ENCODE results near the gene NR2C2. TPM values are rescaled to one million over a fixed set of nuclear protein-coding genes. Genes with fewer than 3 reads are reported as not detected.
"Not testable (repeated sequence)": the region's sequence is repeated elsewhere in the genome, so short reads cannot be mapped to it uniquely, and the experiment has no call there.

Gene NR2C2
- total and polyA plus RNA-seq, 2 donors from 2014 or later: 3.5 to 43.6 TPM

DNA sequence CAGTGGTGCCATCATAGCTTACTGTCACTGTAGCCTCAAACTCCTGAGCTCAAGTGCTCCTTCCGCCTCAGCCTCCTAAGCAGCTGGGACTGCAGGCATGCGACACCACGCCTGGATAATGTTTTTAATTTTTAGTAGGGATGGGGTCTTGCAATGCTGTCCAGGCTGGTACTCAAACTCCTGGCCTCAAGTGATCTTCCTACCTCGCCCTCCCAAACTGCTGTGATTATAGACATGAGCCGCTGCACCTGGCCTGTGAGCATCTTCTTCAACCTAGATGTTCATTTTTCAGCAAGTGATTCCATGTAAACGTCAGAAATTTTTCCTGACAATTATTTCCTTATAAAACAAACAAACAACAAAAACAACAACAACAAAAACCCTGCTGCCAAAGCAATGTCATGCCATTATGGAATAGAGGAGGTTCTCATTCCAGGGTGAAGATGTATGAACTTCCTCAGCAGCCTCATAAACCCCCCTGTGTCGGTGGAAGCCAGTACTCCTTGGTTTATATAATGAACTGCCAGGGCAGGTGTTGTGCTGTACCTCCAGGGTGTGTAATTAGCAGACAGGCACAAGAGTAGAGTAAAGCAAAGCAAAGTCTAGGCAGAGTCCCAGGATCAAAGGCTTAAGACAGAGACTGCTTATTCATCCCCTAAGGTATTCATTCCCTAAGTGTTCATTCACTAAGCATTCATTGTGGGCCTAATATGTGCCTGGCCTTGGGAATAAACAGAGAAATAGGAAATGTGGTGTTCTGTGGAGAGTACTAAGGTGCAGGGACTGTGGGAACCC, 44.6 kb downstream of the NR2C2 start:
- TF ChIP-seq CTCF (IDR thresholded peaks at IDR 0.05; ENCODE audit: borderline replicate concordance, extremely low read depth, insufficient read depth): no peak
- no peaks in the 10 kb centered on the region for H3K9me3 ChIP-seq (ENCODE audit: control insufficient read depth in 2 of 3, insufficient read depth in 1 of 3, low read length in 3 of 3)
- intact Hi-C loops (cut with DNase I): no loop called here
- H3K9ac ChIP-seq (ENCODE audit: low read length in 3 of 3): no peak overlapping the region
- no peak for FAIRE-seq
- DNase-seq: no peak
- no peaks in the 10 kb centered on the region for H3K27me3 ChIP-seq (ENCODE audit: control insufficient read depth, insufficient read depth, low read length)
- H3K4me3 ChIP-seq (ENCODE audit: low read length in 3 of 3): no peak overlapping the region
- peaks cover 0 to 4% (median 3%) of the 10 kb centered on the region in 3 donors for H3K4me1 ChIP-seq (ENCODE audit: control insufficient read depth in 2 of 3, insufficient read depth in 2 of 3, low read depth in 1 of 3, low read length in 3 of 3)
- H3K27ac ChIP-seq (ENCODE audit: low read depth in 2 of 2, low read length in 2 of 2): no peak overlapping the region
- H3K36me3 ChIP-seq (ENCODE audit: control insufficient read depth in 2 of 3, insufficient read depth in 3 of 3, low read length in 3 of 3): no peaks in the 10 kb centered on the region

DNA sequence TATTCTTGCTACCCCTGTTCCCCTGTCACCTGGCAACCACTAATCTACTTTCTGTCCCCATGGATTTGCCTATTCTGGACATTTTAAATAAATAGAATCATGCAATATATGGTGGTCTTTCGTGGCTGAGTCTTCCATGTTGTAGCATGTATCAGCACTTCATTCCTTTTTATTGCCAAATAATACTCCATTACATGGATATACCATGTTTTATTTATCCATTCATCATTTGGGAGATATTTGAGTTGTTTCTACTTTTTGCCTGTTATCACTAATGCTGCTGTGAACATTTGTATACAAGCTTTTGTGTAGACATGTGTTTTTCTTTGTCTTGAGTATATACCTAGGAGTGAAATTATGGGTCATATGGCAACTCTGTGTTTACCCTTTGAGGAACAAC, 50.6 kb downstream of the NR2C2 start:
- intact Hi-C loops (cut with DNase I): no loop called here
- Histone ChIP-seq H3K4me3 (ENCODE audit: low read length in 3 of 3) (no peak overlapping the region), H3K36me3 (ENCODE audit: control insufficient read depth in 2 of 3, insufficient read depth in 3 of 3, low read length in 3 of 3) (no peaks in the 10 kb centered on the region), H3K27me3 (ENCODE audit: control insufficient read depth, insufficient read depth, low read length) (no peaks in the 10 kb centered on the region), H3K9ac (ENCODE audit: low read length in 3 of 3) (no peak overlapping the region), H3K4me1 (ENCODE audit: control insufficient read depth in 2 of 3, insufficient read depth in 2 of 3, low read depth in 1 of 3, low read length in 3 of 3) (no peaks in the 10 kb centered on the region), H3K27ac (ENCODE audit: low read depth in 2 of 2, low read length in 2 of 2) (no peak overlapping the region), H3K9me3 (ENCODE audit: control insufficient read depth in 2 of 3, insufficient read depth in 1 of 3, low read length in 3 of 3) (no peaks in the 10 kb centered on the region)
- no peak for DNase-seq
- FAIRE-seq: no peak
- no peak for TF ChIP-seq CTCF (IDR thresholded peaks at IDR 0.05; ENCODE audit: borderline replicate concordance, extremely low read depth, insufficient read depth)

DNA sequence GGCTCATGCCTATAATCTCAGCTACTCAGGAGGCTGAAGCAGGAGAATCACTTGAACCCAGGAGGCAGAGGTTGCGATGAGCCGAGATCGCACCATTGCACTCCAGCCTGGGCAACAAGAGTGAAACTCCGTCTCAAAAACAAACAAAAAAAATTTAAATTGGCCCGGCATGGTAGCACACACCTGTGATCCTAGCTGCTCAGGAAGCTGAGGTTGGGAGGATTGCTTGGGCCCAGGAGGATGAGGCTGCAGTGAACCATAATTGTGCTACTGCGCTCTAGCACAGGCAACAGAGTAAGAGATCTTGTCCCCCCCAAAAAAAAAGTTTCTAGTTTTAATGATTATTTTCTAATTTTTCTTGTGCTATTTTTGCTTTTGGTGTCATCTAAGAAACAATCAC, 51.8 kb downstream of the NR2C2 start:
- H3K36me3 ChIP-seq (ENCODE audit: control insufficient read depth in 2 of 3, insufficient read depth in 3 of 3, low read length in 3 of 3); H3K9ac ChIP-seq (ENCODE audit: low read length in 3 of 3); H3K27me3 ChIP-seq (ENCODE audit: control insufficient read depth, insufficient read depth, low read length); H3K27ac ChIP-seq (ENCODE audit: low read depth in 2 of 2, low read length in 2 of 2); H3K4me1 ChIP-seq (ENCODE audit: control insufficient read depth in 2 of 3, insufficient read depth in 2 of 3, low read depth in 1 of 3, low read length in 3 of 3); FAIRE-seq; DNase-seq; intact Hi-C loops (cut with DNase I); H3K9me3 ChIP-seq (ENCODE audit: control insufficient read depth in 2 of 3, insufficient read depth in 1 of 3, low read length in 3 of 3); H3K4me3 ChIP-seq (ENCODE audit: low read length in 3 of 3): not testable (repeated sequence)

DNA sequence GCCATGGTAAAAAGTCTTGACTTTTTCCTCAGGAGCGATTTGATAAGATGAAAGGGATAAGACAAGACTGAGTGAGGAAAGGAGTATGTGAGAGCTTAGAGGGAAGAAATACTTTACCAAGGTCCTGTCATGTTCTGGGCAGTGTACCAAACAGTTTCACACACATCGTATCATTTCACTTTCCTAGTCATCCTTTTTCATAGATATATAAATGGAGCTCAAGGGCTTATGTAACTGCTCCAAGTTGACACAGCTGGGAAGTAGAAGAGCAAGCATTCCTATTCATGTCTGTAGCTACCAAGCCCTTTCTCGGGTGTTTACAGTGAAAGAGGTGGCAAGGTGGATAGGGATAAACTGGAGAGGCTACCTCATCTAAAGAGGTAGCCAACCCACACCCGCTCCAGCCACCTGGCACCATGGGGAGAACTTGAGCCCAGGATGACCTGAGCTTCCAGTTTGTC, 60.3 kb downstream of the NR2C2 start:
- Histone ChIP-seq H3K4me3 (ENCODE audit: low read length in 3 of 3) (no peak overlapping the region), H3K9me3 (ENCODE audit: control insufficient read depth in 2 of 3, insufficient read depth in 1 of 3, low read length in 3 of 3) (no peaks in the 10 kb centered on the region), H3K36me3 (ENCODE audit: control insufficient read depth in 2 of 3, insufficient read depth in 3 of 3, low read length in 3 of 3) (peaks cover 1 to 3% (median 3%) of the 10 kb centered on the region in 3 donors), H3K9ac (ENCODE audit: low read length in 3 of 3) (no peak overlapping the region), H3K27me3 (ENCODE audit: control insufficient read depth, insufficient read depth, low read length) (no peaks in the 10 kb centered on the region), H3K4me1 (ENCODE audit: control insufficient read depth in 2 of 3, insufficient read depth in 2 of 3, low read depth in 1 of 3, low read length in 3 of 3) (no peaks in the 10 kb centered on the region), H3K27ac (ENCODE audit: low read depth in 2 of 2, low read length in 2 of 2) (no peak overlapping the region)
- DNase-seq (no peak), FAIRE-seq (no peak)
- TF ChIP-seq CTCF (IDR thresholded peaks at IDR 0.05; ENCODE audit: borderline replicate concordance, extremely low read depth, insufficient read depth): no peak
- intact Hi-C loops (cut with DNase I): no loop called here

All from kidney (tissue), 14 donors.